K562 treated with DMSO at 1 percent for 12 hours (cell line): ENCODE measurements around the gene FCER1G. TPM values are rescaled to one million over a fixed set of nuclear protein-coding genes. Genes with fewer than 3 reads are reported as not detected.

Experiments
- total RNA-seq: library from RNA; unstranded; fragments of 300-600 nt; gene quantifications from 2 replicates; pipeline ENCODE4 v1.2.3, GENCODE V29; 2022; ENCODE audit not compliant: insufficient read depth

The FCER1G gene
- 3.5 TPM in 1 of 2 replicates, not detected in the other for total RNA-seq

GRCh38 chr1:161215076-161215475, at the start of gene FCER1G:
Gene FCER1G, plus strand, starts transcription at chr1:161215295. Its CDS starts 27 bp downstream, at chr1:161215322.

GRCh38 chr1:161165742-161166668, 49.1 kb upstream of the FCER1G start, which contains the start of gene PPOX:
Gene PPOX, plus strand, starts transcription at chr1:161166426. Its CDS starts 422 bp downstream, at chr1:161166848.

GRCh38 chr1:161177112-161177935, 37.8 kb upstream of the FCER1G start, which contains the start of gene B4GALT3:
Gene B4GALT3, minus strand, starts transcription at chr1:161177507. Its CDS starts 1,447 bp downstream, at chr1:161176060.

GRCh38 chr1:161198897-161199431, 16.1 kb upstream of the FCER1G start, which contains the start of gene ADAMTS4:
Gene ADAMTS4, minus strand, starts transcription at chr1:161199054. Its CDS starts 427 bp downstream, at chr1:161198627.

GRCh38 chr1:161201836-161202712, 13.0 kb upstream of the FCER1G start, which contains the start of gene NDUFS2:
Gene NDUFS2, plus strand, starts transcription at chr1:161202367. Its CDS starts 19 bp downstream, at chr1:161202386.

GRCh38 chr1:161225534-161226319, 10.6 kb downstream of the FCER1G start, which contains the start of gene TOMM40L:
Gene TOMM40L, plus strand, starts transcription at chr1:161226060. Its CDS starts 430 bp downstream, at chr1:161226490.

GRCh38 chr1:161238039-161238473, 23.0 kb downstream of the FCER1G start, which contains the start of gene NR1I3:
Gene NR1I3, minus strand, starts transcription at chr1:161238203. Its CDS starts 1,638 bp downstream, at chr1:161236565.

GRCh38 chr1:161258439-161259344, 43.6 kb downstream of the FCER1G start, which contains the start of gene PCP4L1:
Gene PCP4L1, plus strand, starts transcription at chr1:161258745. Its CDS starts 230 bp downstream, at chr1:161258975.

Other genes starting within 250 kb of the FCER1G start
- 30.3 and 70.7 TPM in 2 replicates for gene F11R, start 194.1 kb upstream of the FCER1G start, total RNA-seq
- 2.0 TPM in 1 of 2 replicates, not detected in the other for gene TSTD1, start 176.3 kb upstream of the FCER1G start, total RNA-seq
- 60.5 and 62.8 TPM in 2 replicates for gene USF1, start 169.3 kb upstream of the FCER1G start, total RNA-seq
- not detected in 2 replicates for gene ARHGAP30, start 145.4 kb upstream of the FCER1G start, total RNA-seq
- gene NECTIN4, start 125.7 kb upstream of the FCER1G start, total RNA-seq: not detected in 2 replicates
- gene KLHDC9, start 116.9 kb upstream of the FCER1G start, total RNA-seq: not detected in 2 replicates
- 159 and 181 TPM in 2 replicates for gene PFDN2, start 97.3 kb upstream of the FCER1G start, total RNA-seq
- 33.4 and 47.9 TPM in 2 replicates for gene NIT1, start 97.2 kb upstream of the FCER1G start, total RNA-seq
- gene DEDD, start 82.6 kb upstream of the FCER1G start, total RNA-seq: 21.0 and 35.0 TPM in 2 replicates
- 87.4 and 100 TPM in 2 replicates for gene UFC1, start 61.3 kb upstream of the FCER1G start, total RNA-seq
- gene USP21, start 55.8 kb upstream of the FCER1G start, total RNA-seq: 19.1 and 27.5 TPM in 2 replicates
- gene PPOX, start 48.9 kb upstream of the FCER1G start, total RNA-seq: 29.1 and 35.6 TPM in 2 replicates
- 64.7 and 86.5 TPM in 2 replicates for gene B4GALT3, start 37.8 kb upstream of the FCER1G start, total RNA-seq
- 1.3 and 1.7 TPM in 2 replicates for gene ADAMTS4, start 16.2 kb upstream of the FCER1G start, total RNA-seq
- gene NDUFS2, start 12.9 kb upstream of the FCER1G start, total RNA-seq: 91.5 and 101 TPM in 2 replicates
- gene APOA2, start 8.3 kb downstream of the FCER1G start, total RNA-seq: not detected in 2 replicates
- 15.8 and 16.9 TPM in 2 replicates for gene TOMM40L, start 10.8 kb downstream of the FCER1G start, total RNA-seq
- not detected in 2 replicates for gene NR1I3, start 22.9 kb downstream of the FCER1G start, total RNA-seq
- not detected in 2 replicates for gene PCP4L1, start 43.5 kb downstream of the FCER1G start, total RNA-seq
- gene MPZ, start 94.7 kb downstream of the FCER1G start, total RNA-seq: 3.6 and 6.8 TPM in 2 replicates
- gene SDHC, start 99.1 kb downstream of the FCER1G start, total RNA-seq: 109 and 198 TPM in 2 replicates
- gene CFAP126, start 152.6 kb downstream of the FCER1G start, total RNA-seq: not detected in 2 replicates